HG02884 (cell line): ENCODE results near the gene ZNF613.
"Not testable (repeated sequence)": the region's sequence is repeated elsewhere in the genome, so short reads cannot be mapped to it uniquely, and the experiment has no call there.

Experiments used
- ATAC-seq: cut with Tn5 transposase; IDR thresholded peaks from one replicate; pipeline ENCODE4 v1.9.1; 2021; ENCODE audit warnings: mild to moderate bottlenecking, moderate library complexity; ENCODE audit not compliant: unreplicated experiment

Gene ZNF613

DNA sequence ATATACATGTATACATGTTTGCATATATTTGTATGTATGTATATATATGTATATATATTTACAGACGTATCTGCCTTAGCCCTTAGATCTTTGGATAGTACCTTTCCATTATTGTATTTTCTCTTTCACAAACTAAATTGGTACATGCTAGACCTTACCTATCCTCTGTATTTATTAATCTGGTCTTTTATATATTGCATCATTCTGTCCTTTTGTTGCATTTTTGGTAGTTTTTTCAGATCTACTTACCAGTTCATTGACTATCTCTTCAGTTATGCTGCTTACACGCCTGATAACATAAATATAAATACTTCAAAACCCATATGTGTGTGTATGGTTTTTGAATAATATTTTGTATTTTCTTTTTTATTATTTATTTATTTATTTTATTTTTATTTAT is 11.7 kb downstream of the ZNF613 start:
- ATAC-seq, result no peak

DNA sequence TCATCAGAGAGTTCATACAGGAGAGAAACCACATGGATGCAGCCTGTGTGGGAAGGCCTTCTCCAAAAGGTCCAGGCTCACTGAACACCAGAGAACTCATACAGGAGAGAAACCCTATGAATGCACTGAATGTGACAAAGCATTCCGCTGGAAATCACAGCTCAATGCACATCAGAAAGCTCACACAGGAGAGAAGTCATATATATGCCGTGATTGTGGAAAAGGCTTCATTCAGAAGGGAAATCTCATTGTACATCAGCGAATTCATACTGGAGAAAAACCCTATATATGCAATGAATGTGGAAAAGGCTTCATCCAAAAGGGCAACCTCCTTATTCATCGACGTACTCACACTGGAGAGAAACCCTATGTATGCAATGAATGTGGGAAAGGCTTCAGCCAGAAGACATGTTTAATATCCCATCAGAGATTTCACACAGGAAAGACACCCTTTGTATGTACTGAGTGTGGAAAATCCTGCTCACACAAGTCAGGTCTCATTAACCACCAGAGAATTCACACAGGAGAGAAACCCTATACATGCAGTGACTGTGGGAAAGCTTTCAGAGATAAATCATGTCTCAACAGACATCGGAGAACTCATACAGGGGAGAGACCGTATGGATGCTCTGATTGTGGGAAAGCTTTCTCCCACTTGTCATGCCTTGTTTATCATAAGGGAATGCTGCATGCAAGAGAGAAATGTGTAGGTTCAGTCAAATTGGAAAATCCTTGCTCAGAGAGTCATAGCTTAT is 17.7 kb downstream of the ZNF613 start:
- ATAC-seq, result no peak

DNA sequence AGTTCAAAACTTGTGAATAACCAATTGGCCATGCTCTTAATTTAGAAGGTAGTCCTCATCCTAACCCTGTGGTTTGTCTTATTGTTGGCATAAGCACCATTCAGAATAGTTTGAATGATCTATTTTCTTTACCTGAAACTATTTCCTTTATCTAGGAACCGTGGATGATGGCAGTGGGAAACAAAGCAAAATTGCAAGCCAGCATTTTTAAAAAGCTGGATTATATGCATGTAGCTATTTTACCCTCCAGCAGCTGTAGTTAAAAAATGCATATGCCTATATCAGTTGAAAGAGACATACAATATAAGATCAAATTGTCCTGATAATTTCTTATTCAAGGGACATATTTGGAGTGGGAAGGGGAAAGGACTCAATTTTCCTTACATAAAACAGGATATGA is 19.3 kb downstream of the ZNF613 start:
- no peak for ATAC-seq

DNA sequence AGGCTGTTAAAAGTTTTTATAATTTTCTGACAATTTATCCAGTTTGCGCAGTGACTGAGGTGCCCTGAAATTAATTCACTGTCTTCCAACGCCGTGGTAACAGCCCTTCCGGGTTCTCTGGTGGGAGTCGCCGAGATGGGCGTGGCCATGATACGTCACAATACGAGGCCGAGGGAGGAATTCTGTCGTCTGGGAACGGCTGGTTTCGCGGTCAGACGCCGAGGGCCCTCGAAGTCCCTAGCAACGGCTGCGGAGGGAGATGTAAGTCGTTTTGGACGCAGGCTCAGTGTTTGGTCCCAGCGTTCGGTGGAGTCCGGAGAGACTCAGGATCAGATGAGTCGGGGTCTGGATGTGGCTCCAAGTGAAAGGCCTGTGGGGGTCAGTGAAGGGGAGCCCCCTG is 21.7 kb downstream of the ZNF613 start:
- no peak for ATAC-seq

DNA sequence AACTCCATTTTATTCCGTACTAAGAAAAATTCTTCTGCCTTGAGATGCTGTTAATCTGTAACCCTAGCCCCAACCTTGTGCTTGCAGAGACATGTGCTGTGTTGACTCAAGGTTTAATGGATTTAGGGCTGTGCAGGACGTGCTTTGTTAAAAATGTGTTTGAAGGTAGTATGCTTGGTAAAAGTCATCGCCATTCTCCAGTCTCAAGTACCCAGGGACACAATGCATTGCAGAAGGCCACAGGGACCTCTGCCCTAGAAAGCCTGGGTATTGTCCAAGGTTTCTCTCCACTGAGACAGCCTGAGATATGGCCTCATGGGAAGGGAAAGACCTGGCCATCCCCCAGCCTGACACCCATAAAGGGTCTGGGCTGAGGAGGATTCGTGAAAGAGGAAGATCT is 30.6 kb downstream of the ZNF613 start:
- ATAC-seq, result not testable (repeated sequence)

DNA sequence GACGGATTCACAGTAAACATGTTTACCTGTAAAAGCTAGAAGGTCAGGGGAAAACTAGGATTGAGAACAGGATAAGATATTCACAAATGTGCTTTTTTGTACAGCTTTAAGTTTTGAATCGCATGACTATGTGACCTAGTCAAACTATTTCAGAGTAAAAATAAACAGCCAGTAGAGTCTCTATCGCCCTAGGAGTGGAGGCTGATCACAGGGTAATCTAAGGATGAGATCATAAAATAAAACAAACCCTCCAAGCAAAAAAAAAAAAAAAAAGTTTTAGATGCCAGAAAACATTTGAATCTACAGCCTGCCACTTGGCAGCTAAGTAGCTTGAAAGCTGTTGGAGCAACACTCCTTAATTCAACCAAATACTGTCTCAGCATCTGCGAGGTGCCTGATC is 32.5 kb downstream of the ZNF613 start:
- no peak for ATAC-seq

DNA sequence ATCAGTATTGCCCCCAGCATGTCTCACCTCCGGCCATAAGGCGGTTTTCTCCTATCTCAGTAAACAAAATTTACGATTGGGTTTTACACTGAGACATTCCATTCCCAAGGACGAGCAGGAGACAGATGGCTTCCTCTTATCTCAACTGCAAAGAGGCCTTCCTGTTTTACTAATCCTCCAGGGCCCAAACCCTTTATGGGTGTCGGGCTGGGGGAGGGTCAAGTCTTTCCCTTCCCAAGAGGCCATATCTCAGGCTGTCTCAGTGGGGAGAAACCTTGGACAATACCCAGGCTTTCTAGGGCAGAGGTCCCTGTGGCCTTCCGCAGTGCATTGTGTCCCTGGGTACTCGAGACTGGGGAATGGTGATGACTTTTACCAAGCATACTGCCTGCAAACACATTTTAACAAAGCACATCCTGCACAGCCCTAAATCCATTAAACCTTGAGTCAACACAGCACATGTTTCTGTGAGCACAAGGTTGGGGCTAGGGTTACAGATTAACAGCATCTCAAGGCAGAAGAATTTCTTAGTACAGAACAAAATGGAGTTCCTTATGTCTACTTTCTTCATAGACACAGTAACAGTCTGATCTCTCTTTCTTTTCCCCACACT is 33.5 kb downstream of the ZNF613 start:
- not testable (repeated sequence) for ATAC-seq

DNA sequence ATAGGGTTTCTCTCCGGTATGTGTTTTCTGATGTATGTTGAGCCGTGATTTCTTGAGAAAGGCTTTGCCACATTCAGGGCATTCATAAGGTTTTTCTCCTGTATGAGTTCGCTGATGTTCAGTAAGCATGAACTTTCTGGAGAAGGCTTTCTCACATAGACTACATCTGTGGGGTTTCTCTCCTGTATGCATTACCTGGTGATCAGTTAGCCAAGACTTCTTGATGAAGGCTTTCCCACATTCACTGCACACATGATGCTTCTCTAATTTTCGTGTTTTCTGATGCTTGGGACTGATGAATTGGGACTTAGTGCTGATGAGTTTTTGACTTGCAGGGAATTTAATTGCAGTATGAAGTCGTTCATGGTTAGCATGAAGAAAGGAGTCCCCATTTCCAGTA is 38.3 kb downstream of the ZNF613 start:
- no peak for ATAC-seq

DNA sequence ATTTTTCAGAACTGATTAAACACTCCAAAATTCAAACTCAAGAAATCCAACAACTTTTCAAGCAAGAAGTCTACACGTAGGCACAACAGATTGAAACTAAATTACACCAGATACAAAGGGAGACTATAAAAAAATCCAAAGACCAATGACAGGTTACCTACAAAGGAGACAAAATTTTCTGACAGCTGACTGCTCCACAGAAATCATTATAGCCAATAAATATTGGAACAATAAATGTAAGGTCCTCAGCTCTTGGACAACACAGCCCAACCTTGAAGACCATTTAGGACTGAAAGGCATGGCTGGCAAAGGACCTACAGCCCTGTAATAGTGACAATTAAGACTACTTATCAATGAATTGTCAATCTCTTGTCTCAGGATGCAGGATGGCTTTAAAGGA is 43.4 kb downstream of the ZNF613 start:
- no peak for ATAC-seq

DNA sequence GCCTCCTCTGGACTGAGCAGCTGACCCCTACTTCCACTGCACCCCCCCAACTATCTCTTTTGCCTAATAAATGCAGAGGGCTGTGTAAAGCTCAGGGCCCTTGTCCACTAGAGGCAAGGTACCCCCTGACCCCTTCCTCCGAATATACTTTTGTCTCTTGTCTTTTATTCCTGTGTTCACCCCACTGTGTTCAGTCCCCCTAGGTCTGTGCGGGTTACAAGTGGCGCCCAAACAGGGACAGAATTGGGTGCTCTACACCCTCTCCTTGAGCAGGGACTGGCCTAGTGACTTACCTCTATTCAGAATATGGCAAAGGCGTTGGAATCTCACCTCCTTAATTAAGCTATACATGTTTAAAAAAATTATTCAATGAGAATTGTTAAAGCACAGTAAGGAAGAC is 44.4 kb downstream of the ZNF613 start:
- no peak for ATAC-seq

DNA sequence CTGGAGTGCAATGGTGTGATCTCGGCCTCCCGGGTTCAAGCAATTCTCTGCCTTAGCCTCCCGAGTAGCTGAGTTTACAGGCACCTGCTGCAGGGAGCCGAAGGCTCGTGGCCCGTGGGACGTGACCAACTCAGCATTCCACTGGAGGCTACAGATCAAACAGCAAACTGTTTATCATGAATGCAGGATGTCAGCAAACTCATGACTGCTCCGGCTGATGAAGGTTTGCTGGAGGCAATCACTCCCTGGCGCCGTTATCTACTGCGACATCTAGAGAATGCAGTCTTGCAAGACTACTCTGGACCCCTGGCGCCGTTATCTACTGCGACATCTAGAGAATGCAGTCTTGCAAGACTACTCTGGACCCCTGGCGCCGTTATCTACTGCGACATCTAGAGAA is 48.5 kb downstream of the ZNF613 start:
- not testable (repeated sequence) for ATAC-seq

DNA sequence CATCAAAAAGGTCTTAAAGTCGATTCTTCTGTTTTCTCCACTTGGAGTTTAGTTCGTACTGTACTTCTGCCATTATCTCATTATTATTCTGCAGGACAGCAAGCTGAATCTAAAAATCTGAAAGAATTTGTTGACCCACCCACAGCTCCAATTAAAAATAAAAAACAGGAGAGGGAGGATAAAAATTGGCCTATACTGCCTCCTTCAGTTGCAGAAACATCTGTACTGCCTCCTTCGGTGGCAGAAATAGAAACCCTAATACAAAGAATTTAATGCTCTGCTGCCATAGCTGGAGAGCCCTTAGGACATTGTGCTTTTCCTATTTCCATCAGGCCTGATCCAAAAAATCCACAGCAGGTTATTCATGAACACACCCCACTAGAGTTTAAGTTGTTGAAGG is 49.6 kb downstream of the ZNF613 start:
- no peak for ATAC-seq

DNA sequence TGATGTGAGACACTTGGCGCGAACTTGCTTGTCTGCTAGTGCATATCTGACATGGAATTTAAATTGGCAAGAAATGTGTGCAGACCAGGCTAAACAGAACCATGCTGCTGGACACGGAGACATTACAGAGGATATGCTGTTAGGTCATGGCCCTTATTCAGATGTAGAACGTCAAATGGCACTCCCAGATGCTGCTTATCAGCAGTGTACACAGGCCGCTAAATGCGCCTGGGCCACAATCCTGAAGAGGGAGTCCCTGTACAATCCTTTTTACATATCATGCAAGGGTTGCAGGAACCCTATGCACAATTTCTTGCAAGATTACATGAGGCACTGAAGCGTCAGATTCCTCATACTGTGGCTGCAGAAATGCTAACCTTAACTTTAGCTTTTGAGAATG is 50.1 kb downstream of the ZNF613 start:
- no peak for ATAC-seq

DNA sequence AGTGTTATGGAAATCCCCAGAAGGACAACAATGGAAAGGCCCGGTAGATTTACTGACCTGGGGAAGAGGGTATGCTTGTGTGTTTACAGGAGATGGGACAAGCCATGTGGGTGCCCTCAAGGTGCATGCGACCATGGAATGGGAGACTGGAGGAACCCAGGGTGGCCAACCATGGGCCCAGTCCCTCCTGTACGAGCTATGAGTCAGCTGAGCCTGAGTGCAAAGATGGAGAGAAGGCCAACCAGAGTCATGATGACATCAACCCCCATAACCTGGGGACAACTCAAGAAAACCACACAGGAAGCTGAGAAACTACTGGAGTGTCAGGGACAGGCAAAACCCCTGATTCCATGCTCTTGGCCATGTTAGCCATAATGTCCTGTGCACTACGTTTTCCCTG is 51.6 kb downstream of the ZNF613 start:
- no peak for ATAC-seq

DNA sequence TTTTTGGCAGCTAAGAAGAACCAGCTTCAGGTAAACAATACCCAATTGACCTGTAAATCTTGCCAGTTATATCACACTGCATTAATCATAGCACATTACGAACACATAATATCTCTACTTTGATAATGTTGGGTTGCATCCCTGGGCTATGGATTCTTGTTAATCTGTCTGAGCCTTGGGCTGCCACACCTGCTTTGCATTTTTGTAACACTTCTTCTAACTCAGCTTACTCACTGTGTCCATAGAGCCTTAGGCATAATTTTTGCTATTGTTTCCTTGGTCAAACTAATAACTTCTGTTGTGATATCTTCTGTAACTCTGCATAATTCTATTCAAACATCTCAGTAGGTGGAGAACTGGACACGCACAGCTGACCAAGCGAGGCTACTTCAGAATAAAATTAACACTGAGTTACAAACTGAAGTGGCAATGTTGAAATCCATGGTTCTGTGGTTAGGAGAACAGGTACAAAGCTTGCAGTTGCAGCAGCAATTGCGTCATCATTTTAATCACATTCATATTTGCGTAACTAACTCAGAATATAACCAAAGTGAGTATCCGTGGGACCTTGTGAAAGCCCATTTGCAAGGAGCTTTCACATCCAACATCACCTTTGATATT is 53.0 kb downstream of the ZNF613 start:
- no peak for ATAC-seq

DNA sequence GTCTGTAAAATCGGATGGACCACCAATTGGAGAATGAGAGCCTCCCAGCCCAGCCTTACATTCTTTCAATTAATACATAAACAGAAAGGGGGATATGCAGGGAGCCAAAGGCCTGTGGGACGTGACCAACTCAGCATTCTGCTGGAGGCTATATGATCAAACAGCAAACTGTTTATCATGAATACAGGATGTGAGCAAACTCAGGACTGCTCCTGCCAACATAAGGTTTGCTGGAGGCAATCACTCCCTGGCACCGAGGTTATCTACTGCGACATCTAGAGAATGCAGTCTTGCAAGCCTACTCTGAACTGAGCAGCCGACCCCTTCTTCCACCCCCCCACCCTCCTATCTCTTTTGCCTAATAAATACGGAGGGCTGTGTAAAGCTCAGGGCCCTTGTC is 53.7 kb downstream of the ZNF613 start:
- not testable (repeated sequence) for ATAC-seq

DNA sequence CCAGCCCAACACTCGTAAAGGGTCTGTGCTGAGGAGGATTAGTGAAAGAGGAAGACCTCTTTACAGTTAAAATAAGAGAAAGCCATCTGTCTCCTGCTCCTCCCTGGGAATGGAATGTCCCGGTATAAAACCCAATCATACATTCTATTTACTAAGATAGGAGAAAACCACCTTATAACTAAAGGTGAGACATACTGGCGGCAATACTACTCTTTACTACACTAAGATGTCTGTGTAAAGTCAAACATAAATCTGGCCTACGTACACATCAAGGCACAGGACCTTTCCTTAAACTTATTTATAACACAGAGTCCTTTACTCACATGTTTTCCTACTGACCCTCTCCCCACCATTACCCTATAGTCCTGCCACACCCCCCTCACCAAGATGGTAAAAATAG is 56.1 kb downstream of the ZNF613 start:
- no peak for ATAC-seq

DNA sequence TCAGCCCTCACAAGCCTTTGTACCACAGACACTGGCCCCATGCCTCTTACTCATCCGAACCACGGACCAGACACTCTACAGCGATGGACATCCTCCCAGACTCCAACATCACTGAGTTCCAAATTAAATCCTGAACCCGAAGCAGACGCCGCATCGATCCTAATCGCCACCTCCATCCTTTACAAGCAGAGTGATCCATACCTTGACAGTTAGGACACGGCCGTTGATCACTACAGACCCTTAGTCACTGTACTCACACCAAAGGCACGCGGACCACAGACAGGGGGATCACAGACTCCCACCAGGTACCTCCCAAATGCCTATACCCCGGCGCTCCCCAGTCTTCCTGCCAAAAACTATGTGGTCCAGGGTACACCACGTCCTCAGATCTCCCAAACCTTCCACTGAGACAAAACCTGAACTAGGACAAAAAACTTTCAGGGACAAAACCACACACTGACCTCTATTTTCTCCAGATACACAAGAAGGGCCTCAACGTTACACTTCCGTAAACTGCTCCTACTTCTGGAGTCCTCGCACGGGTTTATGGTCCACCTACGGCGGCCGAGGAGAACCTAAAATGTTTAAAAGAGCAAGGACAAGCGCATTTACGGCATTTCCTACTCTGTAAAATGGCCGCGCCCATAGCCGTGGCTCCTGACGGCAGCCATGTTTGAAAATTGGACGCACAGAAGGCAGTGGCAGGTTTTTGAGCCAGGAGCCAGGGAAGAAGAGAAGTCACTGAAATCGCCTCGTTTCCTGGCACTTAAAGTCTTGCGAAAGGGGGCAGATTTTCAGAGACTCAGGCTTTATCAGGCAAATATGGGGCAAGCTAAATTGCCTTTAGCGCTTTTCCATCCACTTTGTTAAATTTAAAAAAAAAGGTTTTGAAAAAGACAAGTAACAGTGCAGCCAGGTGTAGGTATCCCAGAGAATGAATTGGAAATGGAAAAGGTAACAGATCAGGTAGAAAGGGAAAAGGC is 59.3 kb downstream of the ZNF613 start, which contains the start of gene ZNF350:
Gene ZNF350, minus strand, starts transcription at position 532 of the 983 bp plus-strand sequence. CDS start 12,480 bp downstream, outside the sequence.
- peak; percentile 76 for ATAC-seq

DNA sequence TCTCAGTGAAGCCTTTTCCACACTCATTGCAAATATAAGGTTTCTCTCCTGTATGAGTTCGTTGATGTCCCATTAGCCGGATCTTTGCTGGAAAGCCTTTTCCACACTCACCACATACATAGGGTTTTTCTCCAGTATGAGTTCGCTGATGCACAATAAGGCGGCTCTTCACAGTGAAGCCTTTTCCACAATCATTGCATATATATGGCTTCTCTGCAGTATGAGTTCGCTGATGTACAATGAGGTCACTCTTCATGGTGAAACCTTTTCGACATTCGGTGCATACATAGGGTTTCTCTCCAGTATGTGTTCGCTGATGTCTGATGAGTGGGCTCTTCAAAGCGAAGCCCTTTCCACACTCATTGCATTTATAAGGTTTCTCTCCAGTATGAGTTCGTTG is 66.2 kb downstream of the ZNF613 start:
- ATAC-seq, result no peak

DNA sequence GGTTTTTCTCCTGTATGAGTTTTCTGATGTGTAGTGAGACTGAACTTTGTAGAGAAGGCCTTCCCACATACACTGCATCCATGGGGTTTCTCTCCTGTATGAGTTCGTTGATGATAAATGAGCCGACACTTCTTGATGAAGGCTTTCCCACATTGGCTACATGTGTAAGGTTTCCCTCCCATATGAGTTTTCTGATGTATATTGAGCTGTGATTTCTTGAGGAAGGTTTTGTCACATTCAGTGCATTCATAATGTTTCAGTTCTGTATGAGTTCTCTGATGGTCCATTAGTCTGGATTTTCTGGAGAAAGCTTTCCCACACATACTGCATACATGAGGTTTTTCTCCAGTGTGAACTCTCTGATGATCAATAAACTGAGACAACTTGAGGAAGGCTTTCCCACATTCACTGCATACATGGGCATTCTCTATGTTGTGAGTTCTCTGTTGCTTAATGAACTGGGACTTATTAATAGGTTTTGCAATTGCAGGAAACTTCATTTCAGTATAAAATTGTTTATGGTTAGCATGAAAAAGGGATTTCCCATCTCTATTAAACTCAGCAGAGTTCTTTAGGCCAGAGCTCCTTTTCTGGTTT is 66.9 kb downstream of the ZNF613 start:
- ATAC-seq, result no peak
